GM12878 (cell line): ENCODE measurements around the gene UGGT2. TPM values are rescaled to one million over a fixed set of nuclear protein-coding genes. Genes with fewer than 3 reads are reported as not detected.

Experiments used
- ATAC-seq: fragments of 200-7000 bp; cut with Tn5 transposase; 3 replicates; pipeline ENCODE4 v1.9.1; 2020; ENCODE audit warnings: mild to moderate bottlenecking, moderate library complexity
- BruUV-seq: library from RNA; stranded (reverse); fragments of 400-500 nt; replicated peaks from 2 replicates; lab custom pipeline; 2021; lab: Mats Ljungman, UMichigan
- CTCF ChIA-PET: fragments of 300-600 bp; sonication (Branson Sonifier 250); formaldehyde crosslinking; extraction: SDS; loops from one replicate; lab custom pipeline; 2021; ENCODE audit warnings: inconsistent platforms; lab: Yijun Ruan, JAX
- POLR2A ChIA-PET: fragments of 350-600 bp; formaldehyde crosslinking; extraction: SDS; loops from one replicate; lab custom pipeline; 2021; ENCODE audit warnings: inconsistent platforms; lab: Charles Lee
- RAD21 ChIA-PET: fragments of 300-600 bp; sonication (Branson Sonifier 250); formaldehyde crosslinking; loops from one replicate; lab custom pipeline; 2023; ENCODE audit warnings: antibody characterized with exemption; ENCODE audit not compliant: unreplicated experiment; lab: Charles Lee
- SMC1A ChIA-PET: fragments of 300-600 bp; sonication (Branson Sonifier 250); formaldehyde crosslinking; loops from one replicate; lab custom pipeline; 2023; ENCODE audit not compliant: unreplicated experiment, uncharacterized antibody; lab: Charles Lee
- DNase-seq: peaks from one replicate; pipeline ENCODE4 v3.0.0-alpha.2; 2011; ENCODE audit warnings: low read depth, low spot score
- FAIRE-seq: peaks from 3 replicates; lab custom pipeline; 2011; peaks lifted over from hg19 to GRCh38; lab: Jason Lieb, UNC
- H2AFZ ChIP-seq: 2 replicates; pipeline ENCODE4 v1.6.0; 2011; ENCODE audit warnings: low read depth, low read length, control low read depth; ENCODE audit not compliant: control insufficient read depth
- H3K27ac ChIP-seq: 2 replicates; pipeline ENCODE4 v1.5.1; 2011; ENCODE audit warnings: control low read depth; ENCODE audit not compliant: control insufficient read depth, insufficient read depth
- H3K27me3 ChIP-seq, 2 experiments: replicated peaks in 1 of 2; 2 replicates each; pipeline versions ENCODE4 v1.6.0 to v1.6.1; 2011; ENCODE audit warnings: low read length in 1 of 2; ENCODE audit not compliant: control insufficient read depth in 2 of 2, insufficient read depth in 2 of 2
- H3K36me3 ChIP-seq, 2 experiments: 2 replicates each; pipeline ENCODE4 v1.5.1; 2011; ENCODE audit warnings: low read length in 1 of 2; ENCODE audit not compliant: control insufficient read depth in 2 of 2, insufficient read depth in 2 of 2
- H3K4me1 ChIP-seq: 2 replicates; pipeline ENCODE4 v1.6.1; 2011; ENCODE audit warnings: mild to moderate bottlenecking, low read length, moderate library complexity, mixed read lengths; ENCODE audit not compliant: control insufficient read depth, insufficient read depth
- H3K4me2 ChIP-seq: 2 replicates; pipeline ENCODE4 v1.6.0; 2011; ENCODE audit warnings: control low read depth; ENCODE audit not compliant: control insufficient read depth, insufficient read depth
- H3K4me3 ChIP-seq: fragments of 200-600 bp; sonication (generic); 2 replicates; pipeline ENCODE4 v1.5.1; 2016
- H3K79me2 ChIP-seq: 2 replicates; pipeline ENCODE4 v1.6.0; 2011; ENCODE audit warnings: low read length; ENCODE audit not compliant: control insufficient read depth, insufficient read depth
- H3K9ac ChIP-seq: 2 replicates; pipeline ENCODE4 v1.8.0; 2011; ENCODE audit warnings: low read length, control low read depth, mixed read lengths; ENCODE audit not compliant: control insufficient read depth, insufficient read depth
- H3K9me3 ChIP-seq: replicated peaks from 3 replicates; pipeline ENCODE4 v1.5.1; 2011; ENCODE audit warnings: mild to moderate bottlenecking, low read length; ENCODE audit not compliant: control insufficient read depth, insufficient read depth
- H4K20me1 ChIP-seq: 2 replicates; pipeline ENCODE4 v1.6.0; 2011; ENCODE audit not compliant: control insufficient read depth, insufficient read depth
- BCL11A ChIP-seq: IDR thresholded peaks from 2 replicates; pipeline ENCODE4 v1.6.1; 2011; ENCODE audit warnings: low read depth, low read length
- CHD4 ChIP-seq: fragments of 200-600 bp; sonication (generic); IDR thresholded peaks from 2 replicates; pipeline ENCODE4 v1.6.1; 2016; ENCODE audit warnings: mild to moderate bottlenecking
- GABPA ChIP-seq: IDR thresholded peaks from 2 replicates; pipeline ENCODE4 v1.6.1; 2014; ENCODE audit warnings: antibody characterized with exemption, low read depth, mild to moderate bottlenecking, inconsistent platforms
- IKZF1 ChIP-seq: fragments of 450-650 bp; conservative IDR thresholded peaks from 2 replicates; pipeline ENCODE4 v1.6.1; 2017; ENCODE audit warnings: antibody characterized with exemption, mild to moderate bottlenecking
- KLF5 ChIP-seq: fragments of 450-650 bp; IDR thresholded peaks from 2 replicates; pipeline ENCODE4 v1.6.1; 2014; ENCODE audit warnings: mild to moderate bottlenecking; ENCODE audit not compliant: partially characterized antibody
- MYB ChIP-seq: fragments of 150-350 bp; IDR thresholded peaks from 2 replicates; pipeline ENCODE4 v1.6.1; 2014; ENCODE audit warnings: mild to moderate bottlenecking, low read depth, low read length, borderline replicate concordance
- MYC ChIP-seq: IDR thresholded peaks from 2 replicates; pipeline ENCODE4 v1.6.1; 2011; ENCODE audit warnings: mild to moderate bottlenecking, low read length, moderate library complexity, inconsistent platforms; ENCODE audit not compliant: insufficient read depth, insufficient replicate concordance, insufficient read length, severe bottlenecking
- RUNX3 ChIP-seq: IDR thresholded peaks from 2 replicates; pipeline ENCODE4 v1.6.1; 2012; ENCODE audit warnings: low read length, inconsistent platforms
- TCF12 ChIP-seq: IDR thresholded peaks from 2 replicates; pipeline ENCODE4 v1.6.1; 2011; ENCODE audit warnings: low read depth, mild to moderate bottlenecking, low read length
- WGBS: methylation state at CpG from one replicate; pipeline ENCODE4 v1.1.6; 2016; ENCODE audit warnings: low lambda C conversion rate; ENCODE audit not compliant: insufficient replicate concordance, insufficient coverage; ENCODE audit errors: missing lambda C conversion rate; 5-methylcytosine and 5-hydroxymethylcytosine counted together
- in situ Hi-C: fragments of 300-500 bp; cut with MboI; formaldehyde crosslinking; loops from 9 replicates; pipeline ENCODE4 v1.14.3; 2018; ENCODE audit warnings: mixed read lengths
- intact Hi-C: fragments of 100-400 bp; cut with micrococcal nuclease; formaldehyde crosslinking; loops from one replicate; pipeline ENCODE4 v1.14.2; 2022; ENCODE audit not compliant: unreplicated experiment
- polyA plus RNA-seq, 11 experiments: library from polyadenylated mRNA; depleted of rRNA in 4 of 11; unstranded in 6 of 11; stranded (reverse) in 5 of 11; fragments of >200 nt; fragmentation: Nextera tagmentation in 4 of 11; fragmentation: Illumina TruSeq in 1 of 11; extraction: Ambion mirVana in 4 of 11; extraction: Trizol in 1 of 11; gene quantifications; 1 replicate in 1 of 11; 2 replicates in 10 of 11; pipeline versions ENCODE4 v1.2.1 to v1.2.3, GENCODE V29; 2011 to 2016; ENCODE audit warnings: inconsistent platforms in 2 of 11, missing spikeins in 2 of 11, low read depth in 1 of 11
- total RNA-seq, 4 experiments: library from RNA; depleted of rRNA in 3 of 4; stranded (reverse); fragments of >200 nt in 3 of 4; fragmentation: Illumina TruSeq in 1 of 4; extraction: Trizol in 1 of 4; gene quantifications; 2 replicates each; pipeline versions ENCODE4 v1.2.1 to v1.2.3, GENCODE V29; 2013 to 2021

UGGT2 gene
- total and polyA plus RNA-seq, 10 of the 15 experiments (the other 5 are each of a cell fraction or from before 2014, with no cell fraction given) = 4.9 to 29.0 (median 17.3) TPM

DNA sequence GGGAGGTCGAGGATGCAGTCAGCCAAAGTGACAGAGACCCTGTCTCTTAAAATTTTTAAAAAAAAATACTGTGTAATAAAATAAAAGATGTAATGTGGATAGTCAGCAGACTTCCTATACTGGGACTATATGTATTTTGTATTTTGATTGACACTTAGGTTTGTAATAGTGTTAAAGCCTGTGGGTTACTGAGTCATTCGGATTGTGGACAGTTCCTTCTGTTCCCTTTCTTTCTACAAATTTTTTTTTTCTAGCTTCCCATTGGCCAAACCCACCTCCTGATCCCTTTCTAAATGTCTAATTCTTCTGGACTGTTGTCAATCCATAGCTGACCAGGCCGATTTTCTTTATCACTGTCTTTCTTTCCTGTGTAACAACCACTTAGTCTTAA is 268.3 kb downstream of the UGGT2 start (continued):
- TF ChIP-seq IKZF1 (no peak), MYB (no peak), MYC (no peak), TCF12 (no peak), RUNX3 (no peak)

DNA sequence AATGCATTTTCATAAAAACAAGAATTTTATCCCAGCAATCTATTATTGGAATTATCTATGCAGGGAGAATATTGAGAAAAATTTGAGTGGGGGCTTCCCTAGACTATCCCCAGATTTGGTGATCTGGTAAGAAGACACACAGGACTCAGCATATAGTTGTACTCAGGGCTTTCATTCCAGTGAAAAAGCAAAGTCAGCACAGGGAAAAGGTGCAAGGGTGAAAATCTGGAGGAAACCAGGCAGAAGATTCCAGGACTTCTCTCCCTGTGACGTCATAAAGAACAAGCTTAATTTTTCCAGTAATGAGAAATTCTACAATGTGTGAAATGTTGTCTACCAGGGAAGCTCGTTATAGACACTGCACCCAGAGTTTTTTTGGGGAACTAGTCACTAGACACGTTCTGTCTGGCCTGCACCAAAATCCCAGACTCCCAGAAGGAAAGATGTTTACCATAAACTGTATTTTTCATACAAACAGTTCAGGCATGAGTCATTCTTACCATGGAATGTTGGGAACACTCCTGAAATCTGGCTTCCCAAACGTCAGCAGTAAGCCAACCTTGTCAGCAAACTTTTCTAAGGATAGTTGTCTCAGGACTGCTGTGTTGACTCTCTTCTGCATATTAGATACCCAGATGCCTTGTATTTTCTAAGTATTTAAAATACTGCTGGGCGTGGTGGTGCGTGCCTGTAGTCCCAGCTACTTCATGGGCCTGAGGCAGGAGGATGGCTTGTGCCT is 268.9 kb downstream of the UGGT2 start:
- POLR2A ChIA-PET = no interaction called here
- in situ Hi-C loops = no loop called here
- RAD21 ChIA-PET = no interaction called here
- no peak overlapping the region for H2AFZ ChIP-seq
- DNase-seq (no peak), ATAC-seq (no peak), FAIRE-seq (no peak)
- 88% methylated on average over 6 of the region's 6 CpGs for WGBS
- CTCF ChIA-PET = no interaction called here
- H3K4me1 ChIP-seq = no peaks in the 10 kb centered on the region
- intact Hi-C loops = no loop called here
- no peak overlapping the region for H3K27ac ChIP-seq
- H3K36me3 ChIP-seq = peaks cover 2 to 28% of the 10 kb centered on the region in 2 experiments; a peak in 2 of 4 replicates
- no peaks in the 10 kb centered on the region for H3K27me3 ChIP-seq
- H3K9ac ChIP-seq = no peak overlapping the region
- BruUV-seq = no TSS peak
- SMC1A ChIA-PET = interaction anchor here (0.6 to 1.1 kb wide), 2 partner anchors 9 to 59 kb away, joined by 3 read pairs; no protein-coding TSS in a partner anchor
- no peak overlapping the region for H3K4me3 ChIP-seq
- no peak overlapping the region for H3K4me2 ChIP-seq
- no peak for TF ChIP-seq GABPA
- no peak for TF ChIP-seq BCL11A
- no peak for TF ChIP-seq CHD4
- TF ChIP-seq KLF5 = no peak
- TF ChIP-seq IKZF1 = no peak
- no peaks in the 10 kb centered on the region for H3K79me2 ChIP-seq
- no peaks in the 10 kb centered on the region for H4K20me1 ChIP-seq
- no peaks in the 10 kb centered on the region; the same call in 2 of the 3 replicates for H3K9me3 ChIP-seq
